CD4-positive, alpha-beta T cell treated with Interferon alpha-2 for 1 hour (primary cell): ENCODE measurements around the gene GRAMD1B.
A peak's percentile ranks its signal among the peaks of the same experiment; 100 is the strongest.

Experiments used
- DNase-seq, 2 donors: peaks; one replicate each; pipeline ENCODE4 v3.0.0-alpha.2; 2020 to 2022

Gene GRAMD1B

DNA sequence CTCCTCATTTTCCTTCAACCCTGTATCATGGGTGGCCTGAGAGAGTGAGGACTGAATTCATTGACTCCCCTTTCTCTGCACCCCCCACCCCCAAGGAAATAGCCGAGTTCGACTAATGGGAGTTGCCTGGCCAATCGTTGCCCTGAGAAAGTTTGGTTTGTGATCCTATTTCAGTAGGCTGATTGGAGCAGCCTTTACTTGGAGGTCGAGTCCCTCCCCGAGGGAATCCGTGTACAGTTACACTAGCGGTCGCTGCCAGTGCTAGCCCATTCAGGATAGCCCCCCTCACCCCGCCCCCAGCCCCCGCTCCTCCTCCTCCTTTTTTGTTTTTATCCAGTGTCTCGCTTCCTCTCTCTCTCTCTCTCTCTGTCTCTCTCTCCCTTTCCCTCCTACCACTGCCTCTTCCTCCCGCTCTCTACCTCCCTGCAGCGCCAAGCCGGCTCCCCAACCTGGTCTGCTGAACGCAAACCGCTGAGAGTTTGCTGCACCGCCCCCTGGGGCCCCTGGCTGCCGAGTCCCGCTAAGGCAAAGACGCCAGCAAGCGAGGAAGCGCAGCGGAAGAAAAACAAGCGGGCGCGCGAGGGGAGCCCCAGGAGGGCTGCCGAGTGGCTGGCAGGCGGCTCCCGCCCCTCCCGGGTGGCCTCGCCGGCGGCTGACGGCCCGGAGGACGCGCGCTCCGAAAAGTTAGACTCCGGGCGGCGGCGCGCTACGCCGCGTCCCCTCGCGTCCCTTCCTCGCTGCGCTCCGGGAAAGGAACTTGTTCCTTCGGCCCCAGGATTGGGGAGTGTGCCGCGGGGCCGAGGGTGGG, at the start of gene GRAMD1B:
Gene GRAMD1B, plus strand, starts transcription at position 357 of the 808 bp plus-strand sequence. CDS start 524 bp downstream, outside the sequence.
- DNase-seq: peak; percentile 62 to 74

DNA sequence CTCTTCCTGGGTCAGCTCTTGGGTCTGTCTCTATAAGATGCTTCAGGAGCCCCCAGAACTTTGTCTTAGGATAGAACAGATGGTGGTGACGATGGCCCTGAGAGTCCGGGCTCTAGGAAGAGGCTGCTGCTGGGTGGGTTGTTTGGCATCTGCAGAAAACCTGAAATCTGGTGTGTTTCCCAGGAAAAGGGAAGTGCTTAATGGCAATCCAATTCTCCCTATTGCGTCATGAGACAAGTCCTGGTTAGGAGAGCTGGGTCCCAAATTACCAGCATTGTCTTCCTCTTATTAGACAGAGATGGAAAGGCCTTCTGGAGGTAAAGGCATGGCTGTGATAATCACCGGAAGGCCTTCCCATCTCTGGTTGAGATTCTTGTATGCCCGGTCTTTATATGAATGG, 48.9 kb upstream of the GRAMD1B start:
- DNase-seq: no peak

DNA sequence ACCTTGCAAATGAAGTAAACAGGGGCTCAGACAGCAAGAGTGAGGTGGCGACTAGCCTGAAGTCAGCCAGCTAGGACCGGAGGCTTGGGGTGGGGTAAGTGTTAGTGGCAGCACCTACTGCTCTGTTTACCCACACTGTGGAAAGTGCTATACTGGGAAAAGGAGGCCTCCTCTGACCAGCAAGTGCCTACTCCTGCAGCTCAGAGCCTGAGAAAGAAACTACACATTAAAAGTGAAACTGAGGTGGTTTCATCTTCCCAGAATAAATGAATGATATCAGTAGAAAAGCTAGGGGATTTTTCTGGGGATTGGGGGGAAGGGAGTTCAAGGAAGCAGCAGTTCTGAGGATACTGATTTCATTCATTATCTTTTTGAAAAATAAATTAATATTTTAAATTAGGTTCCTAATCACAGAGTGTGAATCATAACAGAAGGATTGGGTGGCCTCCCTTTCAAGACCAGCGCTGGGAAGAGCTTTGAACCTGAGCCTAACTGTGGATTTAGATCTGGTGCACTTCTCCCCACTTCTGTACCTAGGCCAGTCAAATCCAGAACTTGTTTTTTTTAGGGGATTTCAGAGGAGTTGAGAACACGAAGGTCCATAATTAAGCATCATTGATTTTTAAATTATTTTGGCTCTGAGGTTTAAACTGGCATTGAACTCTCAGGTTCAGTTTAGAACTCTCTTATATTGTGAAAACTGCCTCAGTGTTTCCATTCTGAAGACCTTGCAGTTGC, 48.1 kb upstream of the GRAMD1B start:
- DNase-seq: peak in 1 of 2 donors; percentile 39

DNA sequence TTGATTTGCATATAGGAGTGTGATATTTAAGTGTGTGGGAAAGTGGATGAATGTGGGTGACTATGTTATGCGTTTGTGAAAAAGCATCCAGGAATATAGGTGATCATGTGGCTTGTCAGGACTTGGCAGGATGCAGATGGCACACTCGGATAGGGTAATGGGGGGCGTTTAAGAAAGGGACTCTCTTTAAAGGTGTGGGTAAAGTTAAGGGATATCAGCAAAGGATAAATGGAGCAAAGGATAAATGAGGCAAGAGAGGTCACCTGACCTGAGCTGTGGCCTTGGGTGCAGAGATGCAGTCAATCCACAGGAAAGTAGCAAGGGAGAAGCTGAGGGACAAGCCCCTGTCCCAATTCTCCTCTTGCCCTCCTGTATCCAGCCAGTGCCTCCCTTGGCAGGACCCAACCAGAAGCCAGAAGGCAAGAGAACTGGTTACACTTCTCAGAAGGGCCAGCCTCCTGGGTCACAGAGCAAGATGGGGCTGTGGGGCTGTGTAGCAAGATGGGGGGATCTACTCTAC, 47.5 kb upstream of the GRAMD1B start:
- DNase-seq: no peak

DNA sequence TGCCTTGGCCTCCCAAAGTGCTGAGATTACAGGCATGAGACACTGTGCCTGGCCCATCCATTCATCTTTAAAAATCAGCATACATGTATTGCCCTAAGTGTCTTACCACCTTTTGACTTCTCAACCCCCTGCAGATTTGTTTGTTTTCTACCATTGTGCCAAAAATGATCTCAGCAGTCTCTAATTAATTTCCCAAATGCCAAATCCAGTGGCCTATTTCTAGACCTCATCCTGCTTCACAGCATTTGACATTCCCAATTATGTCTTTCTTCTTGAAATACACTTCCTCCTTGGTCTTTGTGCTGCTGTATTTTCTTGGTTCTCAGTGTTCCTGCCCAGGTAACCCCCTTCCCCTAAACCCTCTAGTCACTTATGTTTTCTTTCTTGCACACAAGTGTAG, 46.0 kb upstream of the GRAMD1B start:
- DNase-seq: no peak

DNA sequence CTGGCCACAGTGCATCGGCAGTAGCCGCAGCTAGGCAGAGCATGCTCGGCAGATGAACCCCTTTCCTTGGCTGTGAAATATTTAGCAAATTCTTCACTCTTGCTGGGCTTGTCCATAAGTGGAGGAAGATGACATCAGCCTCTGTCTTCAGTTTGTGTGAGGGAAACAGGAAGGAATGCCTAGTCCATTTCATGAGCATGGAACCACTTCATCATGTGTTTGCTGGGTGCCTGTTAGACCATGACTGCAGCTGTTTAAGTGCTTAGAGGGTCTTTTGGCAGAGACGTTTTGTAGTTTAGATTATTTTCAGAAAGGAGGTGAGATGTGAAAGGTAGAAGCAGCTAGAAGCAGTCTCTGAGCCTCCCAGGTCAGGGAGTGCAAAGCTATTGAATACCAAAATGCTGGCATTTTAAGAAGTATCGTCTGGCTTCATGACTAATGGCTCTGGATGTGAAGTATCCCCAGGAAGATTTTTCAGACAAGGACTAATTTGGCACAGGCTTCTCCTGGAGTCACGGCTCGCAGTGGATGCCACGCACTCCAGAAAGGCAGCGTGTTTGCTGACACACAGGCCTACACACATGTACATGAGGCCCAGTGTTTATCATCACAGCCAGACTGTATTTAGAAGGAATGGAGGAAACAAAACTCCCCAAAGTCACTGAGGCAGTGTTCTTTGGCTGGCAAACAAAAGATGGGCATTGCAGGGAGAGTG, 43.1 kb upstream of the GRAMD1B start:
- no peak for DNase-seq

DNA sequence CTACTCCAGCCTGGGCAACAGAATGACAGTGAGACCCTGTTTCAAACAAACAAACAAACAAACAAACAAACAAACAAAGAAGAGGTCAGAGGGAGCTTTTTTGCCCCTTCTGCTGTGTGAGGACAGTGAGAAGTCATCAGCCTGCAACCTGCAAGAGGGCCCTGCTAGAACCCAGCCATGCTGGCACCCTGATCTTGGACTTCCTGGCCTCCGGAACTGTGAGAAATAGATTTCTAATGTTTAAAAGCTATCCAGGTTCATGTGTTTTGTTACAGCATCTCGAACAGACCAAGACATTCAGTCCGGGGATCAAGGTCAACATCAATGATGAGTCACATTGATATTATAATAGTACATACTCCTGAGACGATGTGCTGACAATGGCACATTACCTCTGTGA, 41.4 kb upstream of the GRAMD1B start:
- no peak for DNase-seq

DNA sequence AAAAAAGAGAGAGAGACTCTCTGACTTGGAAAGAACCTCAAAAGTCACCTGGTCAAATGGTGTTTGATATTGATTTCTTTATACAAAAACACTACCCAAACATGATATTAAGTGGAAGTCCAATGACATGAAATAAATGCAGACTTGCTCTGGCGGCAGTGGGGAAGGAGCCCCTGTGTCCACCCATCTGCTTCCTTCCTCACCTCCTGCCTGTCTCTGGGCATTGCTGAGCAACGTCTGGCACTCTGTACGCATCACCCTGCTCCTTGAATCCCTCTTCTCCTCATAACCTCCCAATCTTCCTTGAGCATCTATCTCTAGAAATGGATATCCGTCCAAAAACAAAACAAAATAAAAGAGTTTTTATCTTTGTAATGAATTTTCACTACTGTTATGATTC, 39.9 kb upstream of the GRAMD1B start:
- no peak for DNase-seq

DNA sequence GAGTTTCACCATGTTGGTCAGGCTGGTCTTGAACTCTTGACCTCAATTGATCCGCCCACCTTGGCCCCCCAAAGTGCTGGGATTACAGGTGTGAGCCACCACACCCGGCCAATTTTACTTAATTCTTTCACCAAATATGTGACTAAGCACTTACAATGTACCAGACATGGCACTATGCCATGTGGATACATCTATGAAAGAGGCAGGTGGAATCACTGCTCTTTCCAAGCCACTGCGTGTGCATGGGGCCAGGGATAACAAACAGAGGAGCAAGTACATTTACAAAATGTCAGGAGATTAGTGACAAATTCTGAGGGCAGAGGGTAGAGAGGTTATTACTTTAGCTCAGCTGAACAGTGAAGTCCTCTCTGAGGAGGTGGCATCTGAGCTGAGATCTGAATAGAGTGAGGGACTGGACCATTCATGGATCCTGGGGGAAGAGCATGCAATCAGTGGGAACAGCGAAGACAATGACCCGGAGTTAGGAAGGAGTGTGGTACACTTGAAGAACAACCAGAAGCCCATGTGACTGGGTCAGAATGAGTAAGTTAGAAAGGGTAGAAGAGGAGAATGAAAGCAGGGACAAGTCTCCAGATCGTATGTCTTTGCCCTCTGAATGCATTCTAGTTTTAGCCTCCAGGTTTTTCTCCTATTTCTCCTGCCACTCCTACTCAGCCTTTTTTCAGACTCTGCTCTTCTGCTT, 38.3 kb upstream of the GRAMD1B start:
- DNase-seq: no peak

DNA sequence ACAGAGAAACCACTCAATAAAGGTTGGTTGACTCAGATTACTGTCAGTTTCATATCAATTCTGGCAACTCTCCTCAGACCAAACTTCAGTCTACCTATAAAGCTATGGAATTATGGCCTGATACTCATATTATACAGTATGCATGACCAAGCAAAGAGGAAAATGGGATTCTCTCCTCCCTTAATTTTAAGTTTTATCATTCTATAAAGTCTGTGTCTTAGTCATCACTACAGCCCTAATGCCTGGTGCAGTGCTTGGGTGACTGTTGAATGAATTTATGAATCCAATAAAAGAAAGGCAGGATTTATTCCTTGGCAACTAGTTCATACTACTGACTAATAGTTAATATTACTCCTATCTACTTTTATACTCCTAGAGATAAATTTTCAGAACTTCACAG, 37.6 kb upstream of the GRAMD1B start:
- no peak for DNase-seq

DNA sequence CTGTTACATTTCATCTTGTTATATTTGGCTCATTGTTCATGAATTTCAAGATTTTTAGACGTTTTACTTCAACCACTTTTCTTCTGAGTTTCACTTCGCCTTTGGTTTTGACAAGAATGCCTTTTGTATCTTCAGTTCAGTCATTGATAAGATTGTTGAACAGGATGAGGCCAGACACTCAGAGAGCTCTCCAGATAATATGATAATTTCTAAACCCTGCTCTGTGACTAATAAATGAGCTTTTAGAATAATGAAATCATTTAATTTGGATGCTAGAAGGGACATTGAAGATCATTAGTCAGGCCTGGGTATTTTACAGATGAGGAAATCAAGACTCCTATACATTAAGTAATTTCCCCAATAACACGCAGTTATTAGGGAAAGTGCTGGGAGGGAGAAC, 37.2 kb upstream of the GRAMD1B start:
- no peak for DNase-seq

DNA sequence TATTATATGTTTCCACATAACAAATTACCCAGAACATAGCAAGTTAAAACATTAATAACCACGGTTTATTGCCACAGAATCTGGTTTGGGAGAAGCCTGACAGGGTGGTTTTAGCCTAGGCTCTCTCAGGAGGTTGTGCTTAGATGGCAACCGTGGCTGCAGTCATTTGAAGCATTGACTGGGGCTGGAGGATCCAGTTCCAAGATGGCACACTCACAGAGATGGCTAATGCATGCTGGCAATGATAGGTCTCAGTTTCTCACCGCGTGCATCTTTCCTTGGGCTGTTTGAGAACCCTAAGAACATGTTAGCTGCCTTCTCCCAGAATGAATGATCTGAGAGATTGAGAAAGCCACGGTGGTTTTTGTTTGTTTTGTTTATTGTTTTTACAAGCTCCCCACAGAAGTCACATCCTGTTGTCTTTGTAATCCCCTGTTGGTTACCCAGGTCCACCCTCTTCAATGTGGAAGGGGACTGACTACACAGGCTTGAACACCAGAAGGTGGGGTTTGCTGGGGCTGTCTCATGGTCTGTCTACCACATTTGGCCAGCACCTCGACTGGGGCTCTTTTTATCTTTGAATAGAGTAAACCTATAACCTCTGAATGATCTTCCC, 36.6 kb upstream of the GRAMD1B start:
- DNase-seq: no peak

DNA sequence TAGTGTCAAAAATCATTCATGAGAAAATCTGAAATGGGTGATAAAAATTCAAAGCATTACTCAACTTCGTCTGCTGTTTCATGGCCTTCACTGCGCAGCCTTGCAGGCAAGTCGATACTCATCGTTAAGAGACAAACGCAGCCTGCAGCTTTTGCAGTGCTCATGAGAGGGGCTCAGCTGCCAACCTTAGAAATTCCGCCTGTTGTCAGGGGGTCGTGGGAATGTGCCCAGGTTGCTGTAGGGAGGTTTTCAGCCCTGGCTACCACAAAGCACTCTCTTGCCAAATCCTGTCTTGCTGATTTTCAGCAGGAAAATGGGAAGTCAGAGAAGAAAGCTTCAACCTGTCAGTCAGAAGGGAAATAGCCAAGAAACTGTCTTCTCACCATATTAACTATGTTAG, 25.4 kb upstream of the GRAMD1B start:
- no peak for DNase-seq

DNA sequence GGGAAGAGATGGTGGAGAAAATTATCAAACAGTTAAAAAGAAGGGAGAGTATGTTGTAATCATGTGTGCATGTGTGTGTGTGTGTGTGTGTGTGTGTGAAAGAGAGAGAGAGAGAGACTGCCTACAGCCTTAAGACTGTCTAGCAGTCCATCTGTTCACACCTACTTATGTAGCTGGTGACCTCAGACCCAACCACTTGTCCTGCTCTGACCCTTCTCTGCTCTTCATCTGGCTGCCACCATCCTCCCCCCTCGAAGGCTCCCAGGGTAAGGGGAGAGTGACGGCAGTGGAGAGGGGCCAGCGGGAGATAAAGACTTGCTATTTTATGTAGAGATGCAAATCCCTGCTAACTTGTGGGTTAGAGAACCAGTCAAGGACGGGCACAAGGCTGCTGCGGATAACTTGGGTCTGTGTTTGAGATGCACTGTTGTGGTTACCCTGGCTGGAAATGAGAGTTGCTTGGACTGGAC, 24.9 kb upstream of the GRAMD1B start:
- DNase-seq: no peak

DNA sequence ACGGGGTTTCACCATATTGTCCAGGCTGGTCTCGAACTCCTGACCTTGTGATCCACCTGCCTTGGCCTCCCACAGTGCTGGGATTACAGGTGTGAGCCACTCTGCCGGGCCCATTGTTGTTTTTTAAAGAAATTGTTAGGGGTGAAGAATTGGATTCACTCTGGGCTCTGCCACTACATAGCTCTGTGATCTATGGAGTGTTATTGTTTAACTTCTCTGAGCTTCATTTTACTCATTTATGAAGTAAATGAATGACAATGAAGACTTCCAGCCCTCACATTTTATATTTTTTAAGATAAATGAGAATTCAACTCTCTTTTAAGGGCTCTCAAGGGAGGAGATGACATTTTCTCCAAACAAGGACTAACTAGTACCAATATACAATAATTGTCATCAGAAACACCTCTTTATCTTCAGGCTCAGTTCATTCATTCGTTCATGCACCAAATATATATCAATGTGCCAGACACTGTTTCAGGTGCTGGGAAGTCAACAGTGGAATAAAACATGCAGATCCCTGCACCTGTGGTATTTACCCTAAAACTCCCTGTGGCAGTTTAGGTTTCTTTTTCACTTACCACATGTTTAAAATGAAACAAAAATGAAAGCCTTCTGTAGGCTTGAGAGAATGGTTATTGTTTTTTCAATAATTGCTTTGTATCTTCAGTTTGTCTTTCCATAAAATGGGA, 23.5 kb upstream of the GRAMD1B start:
- no peak for DNase-seq

DNA sequence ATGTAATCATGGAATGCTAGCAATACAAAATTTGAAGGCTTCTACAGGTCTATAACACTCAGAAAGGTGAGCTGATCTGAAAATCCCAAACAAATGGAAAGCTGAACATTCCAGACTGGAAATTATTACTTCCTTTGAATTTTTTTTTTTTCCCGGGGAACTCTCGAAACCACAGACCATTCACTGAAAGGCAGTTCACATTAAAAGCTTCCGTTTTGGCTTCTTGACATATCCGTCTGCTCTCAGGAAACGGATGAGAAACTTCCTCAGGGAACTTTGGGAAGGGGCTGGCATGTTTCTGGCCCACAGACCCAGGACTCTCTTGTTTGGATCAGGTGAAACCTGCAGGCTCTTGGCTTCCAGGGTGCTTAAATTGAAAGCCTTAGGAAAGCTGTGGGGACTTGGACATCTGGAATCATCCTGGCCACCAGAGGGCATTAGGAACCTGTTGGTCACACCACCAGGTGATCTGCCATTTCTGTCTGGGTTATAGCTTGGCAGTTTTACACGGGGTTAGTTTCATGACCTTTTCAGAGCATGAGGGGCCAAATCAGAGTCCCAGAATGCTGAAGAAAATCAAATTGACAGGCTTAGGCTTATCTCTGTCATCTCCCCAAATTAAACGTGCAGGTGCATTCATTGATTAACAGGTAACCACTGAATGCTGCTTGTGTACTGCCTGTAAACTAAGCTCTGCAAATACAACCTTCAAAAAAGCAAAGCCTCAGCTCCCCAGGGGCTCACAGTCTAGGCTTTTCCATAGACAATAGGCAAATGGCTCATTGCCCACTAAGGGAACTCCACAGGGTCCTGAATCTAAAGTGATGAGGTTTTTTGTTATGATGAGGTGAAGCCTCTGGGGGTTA, 22.7 kb upstream of the GRAMD1B start:
- peak; percentile 69 to 73 for DNase-seq

DNA sequence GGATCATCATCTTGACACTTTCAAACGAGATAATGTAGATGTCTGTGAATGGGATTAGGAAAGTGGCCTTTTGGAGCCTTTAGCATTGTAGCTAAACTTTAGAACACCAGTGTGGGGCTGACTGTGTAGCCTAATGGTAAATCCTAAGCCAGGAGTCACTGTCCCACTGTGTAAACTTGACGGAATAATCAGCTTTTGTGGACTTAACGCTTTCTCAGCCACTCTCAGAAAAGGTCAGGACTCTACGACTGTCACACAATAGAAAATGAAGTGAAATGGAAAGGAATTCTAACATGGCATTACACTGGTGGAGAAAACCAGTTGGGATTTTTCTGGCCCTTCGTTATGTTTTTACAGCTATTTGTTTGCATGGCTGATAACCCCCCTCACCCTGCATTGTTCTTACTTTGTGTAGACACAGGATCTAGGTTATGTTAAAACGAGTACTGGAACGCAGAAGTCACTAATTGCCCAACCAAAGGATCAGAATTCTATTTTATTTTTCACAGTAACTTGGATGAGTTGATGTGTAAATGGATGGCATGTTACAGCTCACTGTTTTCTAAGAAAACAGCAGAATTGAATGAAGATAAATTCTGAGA, 22.0 kb upstream of the GRAMD1B start:
- no peak for DNase-seq

DNA sequence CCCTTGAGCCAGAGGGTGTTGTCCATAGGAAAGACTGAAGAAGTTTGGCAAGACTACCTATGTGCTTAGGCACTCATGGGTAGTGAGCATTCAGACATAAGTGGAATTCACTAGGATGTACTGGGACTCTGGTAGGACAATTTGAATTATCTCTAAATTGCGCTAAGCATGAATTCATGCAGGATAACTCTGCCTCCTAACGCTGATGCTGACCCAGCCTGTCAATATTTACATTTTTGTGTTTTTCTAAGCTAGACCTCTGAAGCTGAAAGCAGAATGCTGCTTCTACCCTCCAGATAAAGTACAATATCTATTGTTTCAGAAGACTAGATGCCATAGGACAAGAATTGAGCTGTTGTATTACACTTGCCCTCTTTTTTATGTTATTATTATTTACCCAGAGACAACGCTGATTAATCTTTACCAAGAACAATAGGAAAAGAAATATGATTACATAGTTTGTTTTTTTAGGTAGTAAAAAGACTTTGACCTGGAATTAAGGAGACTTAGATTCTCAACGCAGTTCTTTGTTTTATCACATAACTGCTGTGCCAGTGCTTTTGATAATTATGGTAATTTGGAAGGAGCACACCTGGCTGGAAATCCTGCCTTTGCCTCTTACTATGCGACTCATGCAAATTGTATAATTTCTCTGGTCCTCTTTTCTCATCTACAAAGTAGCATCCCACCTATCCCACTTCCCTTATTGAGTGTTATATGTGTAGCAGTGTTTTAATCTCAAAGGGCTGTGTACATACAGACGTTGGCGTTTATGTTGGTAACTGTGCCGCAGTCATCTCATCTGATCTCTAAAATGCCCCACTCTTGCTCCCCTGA, 21.2 kb upstream of the GRAMD1B start:
- DNase-seq: no peak
